Endothelial cell of umbilical vein (primary cell): Measurements from ENCODE around the gene TSPYL2. TPM values are rescaled to one million over a fixed set of nuclear protein-coding genes. Genes with fewer than 3 reads are reported as not detected.

Experiments used
- BruUV-seq: library from RNA; stranded (reverse); fragments of 400-500 nt; replicated peaks from 2 replicates; lab custom pipeline; 2021; lab: Mats Ljungman, UMichigan
- CTCF ChIA-PET: fragments of 300-600, 350-600 bp; sonication (Branson Sonifier 250); formaldehyde crosslinking; loops from one replicate; lab custom pipeline; 2021; ENCODE audit warnings: antibody characterized with exemption, inconsistent platforms; lab: Charles Lee
- POLR2A ChIA-PET: fragments of 300-600, 350-600 bp; sonication (Branson Sonifier 250); formaldehyde crosslinking; loops from one replicate; lab custom pipeline; 2021; ENCODE audit warnings: antibody characterized with exemption, inconsistent platforms; lab: Charles Lee
- DNase-seq: peaks from one replicate; pipeline ENCODE4 v3.0.0-alpha.2; 2011; ENCODE audit warnings: low read depth, low spot score
- FAIRE-seq: peaks from 2 replicates; lab custom pipeline; 2011; peaks lifted over from hg19 to GRCh38; lab: Jason Lieb, UNC
- H2AFZ ChIP-seq: 2 replicates; pipeline ENCODE4 v1.6.0; 2012; ENCODE audit warnings: low read depth, low read length, control low read depth, inconsistent platforms
- H3K27ac ChIP-seq: 2 replicates; pipeline ENCODE4 v1.5.1; 2011; ENCODE audit warnings: low read depth, mild to moderate bottlenecking, control low read depth, low read length, moderate library complexity; ENCODE audit not compliant: insufficient read depth
- H3K27me3 ChIP-seq, 2 experiments: 2 replicates each; pipeline versions ENCODE4 v1.6.0 to v1.6.1; 2011; ENCODE audit warnings: low read length in 2 of 2, mixed read lengths in 1 of 2; ENCODE audit not compliant: control insufficient read depth in 2 of 2, insufficient read depth in 2 of 2
- H3K36me3 ChIP-seq, 2 experiments: 2 replicates in 1 of 2; 3 replicates in 1 of 2; pipeline ENCODE4 v1.5.1; 2011; ENCODE audit warnings: low read length in 2 of 2, mild to moderate bottlenecking in 1 of 2, moderate library complexity in 1 of 2; ENCODE audit not compliant: control insufficient read depth in 2 of 2, insufficient read depth in 2 of 2; ENCODE audit errors: extremely low read depth in 1 of 2
- H3K4me1 ChIP-seq: 3 replicates; pipeline ENCODE4 v1.5.1; 2011; ENCODE audit warnings: mild to moderate bottlenecking, low read length; ENCODE audit not compliant: control insufficient read depth, insufficient read depth; ENCODE audit errors: extremely low read depth
- H3K4me2 ChIP-seq: 2 replicates; pipeline ENCODE4 v1.6.1; 2011; ENCODE audit warnings: low read length, control low read depth, mixed read lengths; ENCODE audit not compliant: insufficient read depth
- H3K4me3 ChIP-seq, 3 experiments: fragments of 200-600 bp in 1 of 3; sonication (generic), shearing (Covaris generic) in 1 of 3; replicated peaks in 1 of 3; 2 replicates each; pipeline ENCODE4 v1.5.1; 2011 to 2016; ENCODE audit warnings: control low read depth in 3 of 3, low read length in 3 of 3, mild to moderate bottlenecking in 2 of 3, inconsistent platforms in 1 of 3, low read depth in 1 of 3, moderate library complexity in 1 of 3; ENCODE audit not compliant: insufficient read depth in 1 of 3
- H3K79me2 ChIP-seq: 2 replicates; pipeline ENCODE4 v1.6.0; 2012; ENCODE audit warnings: low read length, inconsistent platforms; ENCODE audit not compliant: control insufficient read depth, insufficient read depth
- H3K9ac ChIP-seq: replicated peaks from 2 replicates; pipeline ENCODE3; 2011; ENCODE audit warnings: low read length, control low read depth; ENCODE audit not compliant: insufficient read depth; ENCODE audit errors: extremely low read depth
- H3K9me1 ChIP-seq: replicated peaks from 3 replicates; pipeline ENCODE4 v1.6.0; 2011; ENCODE audit warnings: mild to moderate bottlenecking, low read length; ENCODE audit not compliant: control insufficient read depth, insufficient read depth; ENCODE audit errors: extremely low read depth
- H3K9me3 ChIP-seq: replicated peaks from 2 replicates; pipeline ENCODE4 v1.5.1; 2012; ENCODE audit warnings: low read length, inconsistent platforms; ENCODE audit not compliant: control insufficient read depth, insufficient read depth
- H4K20me1 ChIP-seq: replicated peaks from 2 replicates; pipeline ENCODE3; 2011; ENCODE audit warnings: mild to moderate bottlenecking, low read length; ENCODE audit not compliant: control insufficient read depth, insufficient read depth; ENCODE audit errors: extremely low read depth
- CTCF ChIP-seq, 2 donors: IDR thresholded peaks; 1 replicate in 1 of 2; 2 replicates in 1 of 2; pipeline ENCODE4 v1.5.1; 2011; ENCODE audit warnings: low read length in 2 of 2, mild to moderate bottlenecking in 2 of 2, moderate library complexity in 2 of 2, control low read depth in 1 of 2, inconsistent platforms in 1 of 2, low read depth in 1 of 2; ENCODE audit not compliant: insufficient read depth in 1 of 2; ENCODE audit errors: extremely low read depth in 1 of 2
- EZH2 ChIP-seq: IDR thresholded peaks from 2 replicates; pipeline ENCODE4 v1.6.1; 2012; ENCODE audit warnings: borderline replicate concordance, low read depth, mild to moderate bottlenecking, moderate library complexity, low read length, inconsistent platforms; ENCODE audit not compliant: severe bottlenecking
- FOS ChIP-seq: IDR thresholded peaks from 2 replicates; pipeline ENCODE4 v1.6.1; 2011; ENCODE audit warnings: mild to moderate bottlenecking, low read length, moderate library complexity, borderline replicate concordance; ENCODE audit not compliant: insufficient read depth
- GATA2 ChIP-seq: IDR thresholded peaks from 2 replicates; pipeline ENCODE4 v1.7.0; 2011; ENCODE audit warnings: low read depth, mild to moderate bottlenecking, moderate library complexity, mixed read lengths, low read length; ENCODE audit not compliant: insufficient read length, insufficient read depth
- JUN ChIP-seq: IDR thresholded peaks from 2 replicates; pipeline ENCODE4 v1.6.1; 2011; ENCODE audit warnings: borderline replicate concordance, low read depth; ENCODE audit not compliant: insufficient read length, insufficient read depth
- MAX ChIP-seq: IDR thresholded peaks from 2 replicates; pipeline ENCODE4 v1.6.1; 2011; ENCODE audit not compliant: insufficient read depth, insufficient read length
- MYC ChIP-seq: IDR thresholded peaks from one replicate; pipeline ENCODE4 v1.6.1; 2011; ENCODE audit warnings: mild to moderate bottlenecking, low read depth, low read length
- POLR2A ChIP-seq: IDR thresholded peaks from 2 replicates; pipeline ENCODE4 v1.6.1; 2012; ENCODE audit warnings: low read depth, mild to moderate bottlenecking, control low read depth, low read length
- POLR2AphosphoS5 ChIP-seq: IDR thresholded peaks from 2 replicates; pipeline ENCODE4 v1.6.1; 2012; ENCODE audit warnings: low read depth, mild to moderate bottlenecking, control low read depth, low read length, moderate library complexity; ENCODE audit not compliant: insufficient read depth
- dilution Hi-C: fragments of 300-500 bp; cut with MboI; formaldehyde crosslinking; loops from one replicate; pipeline ENCODE4 v1.15.0; 2019; ENCODE audit warnings: low sequenced_read_pairs; ENCODE audit not compliant: extremely low pct_ligation_motif_present
- intact Hi-C: fragments of 100-400 bp; cut with micrococcal nuclease; formaldehyde crosslinking; loops from one replicate; pipeline ENCODE4 v1.10.0; 2022
- polyA plus RNA-seq, 4 experiments: library from polyadenylated mRNA; depleted of rRNA in 3 of 4; stranded (reverse) in 3 of 4; unstranded in 1 of 4; fragments of >200 nt; gene quantifications; 2 replicates each; pipeline versions ENCODE4 v1.2.1 to v1.2.3, GENCODE V29; 2011 to 2012; ENCODE audit warnings: missing spikeins in 1 of 4
- total RNA-seq: library from RNA; stranded (reverse); gene quantifications from 2 replicates; pipeline ENCODE4 v1.2.3, GENCODE V29; 2021

TSPYL2 gene
- total and polyA plus RNA-seq, 2 donors (not counting 3 experiments of a cell fraction or from before 2014, with no cell fraction given), result 17.3 to 17.8 TPM

- Histone ChIP-seq H3K4me2 (no peak overlapping the region), H3K9ac (no peak overlapping the region), H3K4me3 (no peak overlapping the region), H3K27me3 (no peaks in the 10 kb centered on the region), H3K9me3 (no peaks in the 10 kb centered on the region), H2AFZ (no peak overlapping the region), H4K20me1 (no peaks in the 10 kb centered on the region), H3K36me3 (no peaks in the 10 kb centered on the region), H3K9me1 (no peaks in the 10 kb centered on the region), H3K27ac (no peak overlapping the region), H3K4me1 (peaks cover 17% of the 10 kb centered on the region), H3K79me2 (peaks cover 33% of the 10 kb centered on the region)
- FAIRE-seq (peak; percentile 88), DNase-seq (peak; percentile 15)
- ChIA-PET CTCF (no interaction called here), POLR2A (interaction anchor here (0.9 kb wide), 1 partner anchor 35 kb away, joined by 4 read pairs; the partner anchor contains the start of gene TSPYL2)
- dilution Hi-C loops, result no loop called here
- intact Hi-C loops, result loop anchor here (1.0 kb wide), 1 partner anchor 42 kb away; no protein-coding TSS in a partner anchor
- BruUV-seq, result no TSS peak
- peak; percentile 23 to 39 for TF ChIP-seq CTCF (IDR thresholded peaks at IDR 0.05; ENCODE audit: extremely low read depth in 1 of 2, insufficient read depth in 1 of 2, low read depth in 1 of 2, low read length in 2 of 2)
- no peak for TF ChIP-seq EZH2
Observed at GRCh38 chrX:53047228-53047627, 34.9 kb upstream of the TSPYL2 start.

GRCh38 chrX:53048169-53049126, 33.7 kb upstream of the TSPYL2 start, which contains the start of gene GPR173:
Gene GPR173, plus strand, starts transcription at chrX:53048789. Its CDS starts 27,833 bp downstream, at chrX:53076622.
- POLR2A ChIA-PET, result interaction anchor here (0.9 kb wide), 1 partner anchor 33 kb away, joined by 4 read pairs; the partner anchor contains the start of gene TSPYL2
- FAIRE-seq (peak; percentile 86), DNase-seq (peak; percentile 63)
- peak within 1 kb of the TSS; percentile 76 for H3K4me2 ChIP-seq
- TF ChIP-seq MAX (no peak), MYC (no peak), EZH2 (no peak), FOS (no peak), JUN (no peak), GATA2 (no peak), CTCF (IDR thresholded peaks at IDR 0.05; ENCODE audit: extremely low read depth in 1 of 2, insufficient read depth in 1 of 2, low read depth in 1 of 2, low read length in 2 of 2) (no peak), POLR2AphosphoS5 (no peak), POLR2A (no peak)
- H4K20me1 ChIP-seq, result no peaks in the 10 kb centered on the region
- peak within 1 kb of the TSS; percentile 63 for H3K9ac ChIP-seq
- BruUV-seq, result no TSS peak
- H3K9me1 ChIP-seq, result no peaks in the 10 kb centered on the region
- CTCF ChIA-PET, result no interaction called here
- H3K27me3 ChIP-seq, result no peaks in the 10 kb centered on the region
- peaks cover 45% of the 10 kb centered on the region for H3K79me2 ChIP-seq
- intact Hi-C loops (loop anchor here (1.0 kb wide), 2 partner anchors 45 to 53 kb away; no protein-coding TSS in a partner anchor), dilution Hi-C loops (no loop called here)
- no peaks in the 10 kb centered on the region for H3K36me3 ChIP-seq
- H2AFZ ChIP-seq, result peak within 1 kb of the TSS; percentile 89
- H3K27ac ChIP-seq, result peak within 1 kb of the TSS; percentile 65
- H3K4me1 ChIP-seq, result peaks cover 17% of the 10 kb centered on the region
- H3K4me3 ChIP-seq, result peak within 1 kb of the TSS; percentile 70 to 79 (median 70)
- no peaks in the 10 kb centered on the region for H3K9me3 ChIP-seq
